Measurements from ENCODE around the gene CA12.

The CA12 gene

DNA sequence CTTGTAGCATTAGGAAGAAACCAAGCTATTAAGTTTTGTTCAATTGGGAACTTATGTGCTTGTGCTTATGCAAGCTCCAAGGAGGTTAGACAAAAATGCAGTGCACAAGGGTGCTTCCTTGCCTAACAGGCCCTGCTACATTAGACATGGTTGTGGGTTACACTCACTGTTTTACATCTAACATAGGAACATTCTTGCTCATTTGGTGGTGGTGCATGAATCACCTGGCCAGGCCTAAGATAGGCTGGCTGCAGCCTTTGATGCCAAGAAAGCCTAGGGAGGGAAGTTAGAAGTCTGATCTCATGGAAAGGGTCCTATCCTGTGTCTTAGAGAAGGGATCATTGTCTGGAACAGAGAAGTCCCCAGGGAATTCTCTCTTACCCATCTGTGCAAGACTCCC lies 43.5 kb downstream of the CA12 start:
- Histone ChIP-seq H3K4me1 (ENCODE audit: insufficient read depth, poor library complexity, severe bottlenecking) (peaks cover 25% of the 10 kb centered on the region), H3K9me3 (ENCODE audit: severe bottlenecking) (no peaks in the 10 kb centered on the region), H3K36me3 (ENCODE audit: low read depth) (peaks cover 26% of the 10 kb centered on the region), H3K4me3 (ENCODE audit: severe bottlenecking) (no peak overlapping the region), H3K27me3 (ENCODE audit: insufficient read depth, poor library complexity, severe bottlenecking) (no peaks in the 10 kb centered on the region), H3K27ac (ENCODE audit: poor library complexity, severe bottlenecking) (peak overlapping the region; percentile 1)
- DNase-seq (ENCODE audit: low spot score), result no peak
- ATAC-seq (ENCODE audit: low read depth), result peak; percentile 80
- TF ChIP-seq, protein P1, sequence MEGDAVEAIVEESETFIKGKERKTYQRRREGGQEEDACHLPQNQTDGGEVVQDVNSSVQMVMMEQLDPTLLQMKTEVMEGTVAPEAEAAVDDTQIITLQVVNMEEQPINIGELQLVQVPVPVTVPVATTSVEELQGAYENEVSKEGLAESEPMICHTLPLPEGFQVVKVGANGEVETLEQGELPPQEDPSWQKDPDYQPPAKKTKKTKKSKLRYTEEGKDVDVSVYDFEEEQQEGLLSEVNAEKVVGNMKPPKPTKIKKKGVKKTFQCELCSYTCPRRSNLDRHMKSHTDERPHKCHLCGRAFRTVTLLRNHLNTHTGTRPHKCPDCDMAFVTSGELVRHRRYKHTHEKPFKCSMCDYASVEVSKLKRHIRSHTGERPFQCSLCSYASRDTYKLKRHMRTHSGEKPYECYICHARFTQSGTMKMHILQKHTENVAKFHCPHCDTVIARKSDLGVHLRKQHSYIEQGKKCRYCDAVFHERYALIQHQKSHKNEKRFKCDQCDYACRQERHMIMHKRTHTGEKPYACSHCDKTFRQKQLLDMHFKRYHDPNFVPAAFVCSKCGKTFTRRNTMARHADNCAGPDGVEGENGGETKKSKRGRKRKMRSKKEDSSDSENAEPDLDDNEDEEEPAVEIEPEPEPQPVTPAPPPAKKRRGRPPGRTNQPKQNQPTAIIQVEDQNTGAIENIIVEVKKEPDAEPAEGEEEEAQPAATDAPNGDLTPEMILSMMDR (IDR thresholded peaks at IDR 0.05; ENCODE audit: poor library complexity, severe bottlenecking), result no peak

DNA sequence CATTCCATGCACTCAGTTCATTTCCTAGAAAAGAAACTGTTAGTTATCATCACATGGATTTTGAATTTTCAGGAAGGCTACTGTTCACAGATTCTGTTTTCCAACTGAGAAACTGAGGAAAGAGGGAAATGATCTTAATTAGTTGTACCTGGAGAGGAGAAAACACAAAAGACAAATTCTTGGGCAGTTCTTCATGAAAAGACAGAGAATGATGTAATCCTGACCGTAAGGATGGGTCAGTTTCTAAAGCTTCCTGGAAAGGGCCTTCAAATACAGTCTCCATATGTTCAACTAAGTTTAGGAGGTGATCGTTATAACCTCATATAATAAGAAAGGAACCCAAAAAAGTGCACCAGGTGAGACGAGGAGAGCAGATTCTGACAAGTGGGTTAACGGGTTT lies 44.6 kb downstream of the CA12 start:
- TF ChIP-seq, protein P1 (IDR thresholded peaks at IDR 0.05; ENCODE audit: poor library complexity, severe bottlenecking), result no peak
- Histone ChIP-seq H3K36me3 (ENCODE audit: low read depth) (peaks cover 26% of the 10 kb centered on the region), H3K4me3 (ENCODE audit: severe bottlenecking) (no peak overlapping the region), H3K27me3 (ENCODE audit: insufficient read depth, poor library complexity, severe bottlenecking) (no peaks in the 10 kb centered on the region), H3K9me3 (ENCODE audit: severe bottlenecking) (no peaks in the 10 kb centered on the region), H3K4me1 (ENCODE audit: insufficient read depth, poor library complexity, severe bottlenecking) (peaks cover 28% of the 10 kb centered on the region), H3K27ac (ENCODE audit: poor library complexity, severe bottlenecking) (no peak overlapping the region)
- no peak for ATAC-seq (ENCODE audit: low read depth)
- no peak for DNase-seq (ENCODE audit: low spot score)

DNA sequence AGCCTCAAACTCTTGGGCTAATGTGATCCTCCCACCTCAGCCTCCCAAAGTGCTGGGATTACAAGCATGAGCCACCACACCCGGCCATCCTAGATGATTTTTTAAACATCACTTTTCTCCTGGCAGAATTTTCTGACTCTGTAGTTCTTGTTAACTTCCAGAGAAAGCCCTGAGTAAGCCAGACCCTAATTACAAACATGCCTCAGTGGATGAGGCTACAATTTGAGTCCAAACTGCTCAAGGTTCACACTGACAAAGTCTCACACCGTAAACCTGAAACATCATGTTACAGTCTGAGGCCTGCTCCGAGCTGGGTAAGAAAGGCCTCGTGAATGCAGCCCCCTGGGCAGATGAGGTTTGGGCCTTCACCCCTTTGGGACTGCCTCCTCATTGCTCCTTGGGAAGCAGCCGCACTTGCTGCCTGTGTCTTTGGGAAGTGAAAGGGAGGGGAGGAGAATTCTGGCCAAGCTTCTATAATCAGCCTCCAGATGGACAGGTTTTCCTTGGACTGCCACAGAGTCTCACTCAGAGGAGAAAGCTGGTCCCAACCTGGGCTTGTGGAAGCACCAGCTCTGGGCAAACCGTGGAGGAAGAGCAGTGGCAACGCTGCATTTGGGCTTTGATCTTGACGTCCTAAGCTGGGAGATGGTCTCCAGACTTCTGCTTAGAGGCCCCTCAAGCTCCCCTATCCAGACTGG lies 46.0 kb downstream of the CA12 start:
- DNase-seq (ENCODE audit: low spot score) (no peak), ATAC-seq (ENCODE audit: low read depth) (no peak)
- no peak overlapping the region for H3K27ac ChIP-seq (ENCODE audit: poor library complexity, severe bottlenecking)
- TF ChIP-seq, protein P1 (IDR thresholded peaks at IDR 0.05; ENCODE audit: poor library complexity, severe bottlenecking), result no peak
- no peaks in the 10 kb centered on the region for H3K27me3 ChIP-seq (ENCODE audit: insufficient read depth, poor library complexity, severe bottlenecking)
- peaks cover 26% of the 10 kb centered on the region for H3K36me3 ChIP-seq (ENCODE audit: low read depth)
- H3K9me3 ChIP-seq (ENCODE audit: severe bottlenecking), result no peaks in the 10 kb centered on the region
- peaks cover 38% of the 10 kb centered on the region for H3K4me1 ChIP-seq (ENCODE audit: insufficient read depth, poor library complexity, severe bottlenecking)
- H3K4me3 ChIP-seq (ENCODE audit: severe bottlenecking), result no peak overlapping the region

DNA sequence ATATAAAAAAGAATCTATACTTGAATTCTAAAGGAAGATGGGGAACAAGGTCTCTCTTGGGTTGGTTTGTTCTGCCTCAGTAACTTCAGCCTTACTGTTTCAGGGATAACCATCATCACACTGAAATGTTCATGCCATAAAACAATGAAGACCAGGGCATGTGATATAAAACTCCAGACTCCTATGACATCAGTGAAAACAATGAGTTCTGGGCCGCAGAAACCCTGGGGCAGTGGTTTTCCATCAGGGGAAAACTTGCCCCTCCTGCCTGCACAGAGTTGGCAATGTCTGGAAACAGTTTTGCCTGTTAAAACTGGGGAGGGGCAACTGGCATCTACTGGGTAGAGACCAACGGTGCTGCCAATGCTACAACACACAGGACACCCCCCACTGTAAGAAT lies 46.8 kb downstream of the CA12 start:
- ATAC-seq (ENCODE audit: low read depth), result no peak
- no peak for DNase-seq (ENCODE audit: low spot score)
- Histone ChIP-seq H3K4me3 (ENCODE audit: severe bottlenecking) (no peak overlapping the region), H3K4me1 (ENCODE audit: insufficient read depth, poor library complexity, severe bottlenecking) (peaks cover 36% of the 10 kb centered on the region), H3K27me3 (ENCODE audit: insufficient read depth, poor library complexity, severe bottlenecking) (no peaks in the 10 kb centered on the region), H3K36me3 (ENCODE audit: low read depth) (peaks cover 23% of the 10 kb centered on the region), H3K27ac (ENCODE audit: poor library complexity, severe bottlenecking) (no peak overlapping the region), H3K9me3 (ENCODE audit: severe bottlenecking) (no peaks in the 10 kb centered on the region)
- TF ChIP-seq, protein P1 (IDR thresholded peaks at IDR 0.05; ENCODE audit: poor library complexity, severe bottlenecking), result no peak
